Urinary bladder (tissue), 4 donors: ENCODE results near the gene TUBGCP6. TPM values are rescaled to one million over a fixed set of nuclear protein-coding genes. Genes with fewer than 3 reads are reported as not detected.

Experiments used
- DNase-seq: peaks from one replicate; pipeline ENCODE4 v3.0.0-alpha.2; 2015; ENCODE audit errors: extremely low spot score
- H3K27ac ChIP-seq: one replicate; pipeline ENCODE4 v1.5.1; 2013; ENCODE audit warnings: low read depth, mild to moderate bottlenecking, moderate library complexity
- H3K36me3 ChIP-seq: one replicate; pipeline ENCODE4 v1.6.1; 2013; ENCODE audit warnings: mild to moderate bottlenecking, moderate library complexity; ENCODE audit not compliant: insufficient read depth
- H3K4me1 ChIP-seq: one replicate; pipeline ENCODE4 v1.6.1; 2013; ENCODE audit warnings: mild to moderate bottlenecking, moderate library complexity; ENCODE audit not compliant: insufficient read depth
- H3K4me3 ChIP-seq: one replicate; pipeline ENCODE4 v1.5.1; 2013; ENCODE audit warnings: low read depth, low read length
- WGBS: extraction: QIAGEN DNeasy Blood & Tissue Kit; methylation state at CpG from one replicate; pipeline ENCODE4 v1.1.7; 2013; 5-methylcytosine and 5-hydroxymethylcytosine counted together
- polyA plus RNA-seq: library from polyadenylated mRNA; stranded (reverse); fragments of 200-250 nt; gene quantifications from one replicate; pipeline ENCODE4 v1.2.3, GENCODE V29; 2013
- total RNA-seq: library from RNA; depleted of rRNA; stranded (reverse); fragments of >200 nt; gene quantifications from one replicate; pipeline ENCODE4 v1.2.3, GENCODE V29; 2014
- donor health status: healthy with polysubstance abuse.
- donor health status: healthy.

TUBGCP6 gene
- total and polyA plus RNA-seq, 2 donors: 23.1 to 31.5 TPM

GRCh38 chr22:50197000-50197800, 47.6 kb downstream of the TUBGCP6 start:
- Histone ChIP-seq H3K4me3 (no peak overlapping the region), H3K27ac (no peak overlapping the region), H3K36me3 (peaks cover 10% of the 10 kb centered on the region), H3K4me1 (no peaks in the 10 kb centered on the region)
- DNase-seq: no peak
- 84% methylated on average over 23 of the region's 23 CpGs for WGBS

GRCh38 chr22:50196256-50196655, 48.6 kb downstream of the TUBGCP6 start:
- no peak overlapping the region for H3K27ac ChIP-seq
- no peaks in the 10 kb centered on the region for H3K4me1 ChIP-seq
- no peak for DNase-seq
- H3K36me3 ChIP-seq: peaks cover 10% of the 10 kb centered on the region
- H3K4me3 ChIP-seq: no peak overlapping the region
- 87% methylated on average over 18 of the region's 18 CpGs for WGBS

GRCh38 chr22:50194037-50194805, 50.6 kb downstream of the TUBGCP6 start:
- peaks cover 10% of the 10 kb centered on the region for H3K36me3 ChIP-seq
- 94% methylated on average over 44 of the region's 44 CpGs for WGBS

GRCh38 chr22:50193621-50194020, 51.2 kb downstream of the TUBGCP6 start:
- Histone ChIP-seq H3K4me3 (no peak overlapping the region), H3K36me3 (peaks cover 10% of the 10 kb centered on the region), H3K27ac (no peak overlapping the region), H3K4me1 (peaks cover 7% of the 10 kb centered on the region)
- 86% methylated on average over 8 of the region's 8 CpGs for WGBS
- no peak for DNase-seq

More at GRCh38 chr22:50194037-50194805, 50.6 kb downstream of the TUBGCP6 start:
- Histone ChIP-seq H3K27ac (no peak overlapping the region), H3K4me3 (no peak overlapping the region), H3K4me1 (peaks cover 6% of the 10 kb centered on the region)
- no peak for DNase-seq

- Histone ChIP-seq H3K4me3 (no peak overlapping the region), H3K27ac (peak overlapping the region; percentile 43), H3K4me1 (peaks cover 7% of the 10 kb centered on the region), H3K36me3 (peaks cover 3% of the 10 kb centered on the region)
- DNase-seq: no peak
- WGBS: 83% methylated on average over 25 of the region's 25 CpGs
These were observed 52.2 kb downstream of the TUBGCP6 start for GRCh38 chr22:50192436-50193204.

- Histone ChIP-seq H3K27ac (peak overlapping the region; percentile 84), H3K4me1 (peaks cover 7% of the 10 kb centered on the region), H3K4me3 (peak overlapping the region; percentile 30), H3K36me3 (peaks cover 3% of the 10 kb centered on the region)
- DNase-seq: no peak
- 52% methylated on average over 18 of the region's 18 CpGs for WGBS
These were observed 53.7 kb downstream of the TUBGCP6 start for GRCh38 chr22:50190941-50191741.

DNA sequence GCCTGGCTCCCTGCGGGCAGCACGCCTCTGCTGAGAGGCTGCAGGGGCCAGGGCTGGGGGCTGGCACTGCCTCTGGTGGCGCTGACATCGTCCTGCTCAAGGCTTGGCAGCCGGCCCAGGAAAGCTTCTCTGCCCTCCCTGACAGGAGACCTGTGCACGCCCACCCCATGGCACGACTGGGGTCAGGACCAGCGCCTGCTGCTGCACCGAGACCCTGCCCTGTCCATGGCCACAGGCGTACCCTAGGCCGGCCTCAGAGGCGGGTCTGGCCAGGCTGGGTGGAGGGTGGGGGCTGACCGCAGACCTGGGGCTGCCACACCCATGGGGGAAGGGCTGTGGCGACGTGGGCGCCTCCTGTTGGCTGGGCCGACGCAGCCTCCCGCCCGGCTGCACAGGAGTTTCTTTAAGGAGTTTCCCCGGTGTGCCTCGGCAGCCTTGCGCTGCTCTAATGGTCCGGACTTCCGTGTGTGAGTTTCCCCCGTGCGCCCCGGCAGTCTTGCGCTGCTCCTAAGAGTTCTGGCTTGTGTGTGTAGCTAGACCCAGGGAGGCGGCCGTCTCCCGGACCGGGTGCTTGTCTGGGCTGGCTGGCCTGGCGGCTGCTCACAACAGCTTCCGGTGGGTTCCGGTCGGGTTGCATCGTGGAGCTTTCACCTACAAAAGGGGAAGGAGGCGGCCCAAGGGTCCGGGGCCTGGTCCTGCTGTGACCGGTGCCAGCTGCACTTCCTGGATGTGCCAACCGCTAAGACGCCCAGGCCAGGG, 54.5 kb downstream of the TUBGCP6 start:
- Histone ChIP-seq H3K4me3 (peak overlapping the region; percentile 30), H3K27ac (peak overlapping the region; percentile 84), H3K4me1 (peaks cover 7% of the 10 kb centered on the region), H3K36me3 (no peaks in the 10 kb centered on the region)
- WGBS: 7% methylated on average over 43 of the region's 43 CpGs
- peak; percentile 48 for DNase-seq

DNA sequence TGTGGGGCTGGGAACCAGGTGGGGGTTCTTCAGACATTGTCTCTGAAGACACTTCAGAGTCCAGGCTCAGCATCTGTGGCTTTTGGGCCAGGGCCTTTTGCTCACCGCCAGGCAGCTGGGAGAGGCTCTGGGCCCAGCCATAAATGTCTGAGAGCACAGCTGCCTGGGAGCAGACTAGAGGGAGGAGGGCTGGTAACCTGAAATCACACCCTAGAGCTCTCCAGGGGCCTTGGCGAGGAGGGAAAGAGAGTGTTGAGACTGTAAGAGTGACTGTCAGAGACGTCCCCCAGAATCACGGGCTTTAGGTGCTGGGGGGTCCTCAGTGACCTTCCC, 55.0 kb downstream of the TUBGCP6 start:
- Histone ChIP-seq H3K4me1 (peaks cover 7% of the 10 kb centered on the region), H3K27ac (peak overlapping the region; percentile 77), H3K4me3 (no peak overlapping the region), H3K36me3 (no peaks in the 10 kb centered on the region)
- no peak for DNase-seq
- 16% methylated on average over 4 of the region's 4 CpGs for WGBS

DNA sequence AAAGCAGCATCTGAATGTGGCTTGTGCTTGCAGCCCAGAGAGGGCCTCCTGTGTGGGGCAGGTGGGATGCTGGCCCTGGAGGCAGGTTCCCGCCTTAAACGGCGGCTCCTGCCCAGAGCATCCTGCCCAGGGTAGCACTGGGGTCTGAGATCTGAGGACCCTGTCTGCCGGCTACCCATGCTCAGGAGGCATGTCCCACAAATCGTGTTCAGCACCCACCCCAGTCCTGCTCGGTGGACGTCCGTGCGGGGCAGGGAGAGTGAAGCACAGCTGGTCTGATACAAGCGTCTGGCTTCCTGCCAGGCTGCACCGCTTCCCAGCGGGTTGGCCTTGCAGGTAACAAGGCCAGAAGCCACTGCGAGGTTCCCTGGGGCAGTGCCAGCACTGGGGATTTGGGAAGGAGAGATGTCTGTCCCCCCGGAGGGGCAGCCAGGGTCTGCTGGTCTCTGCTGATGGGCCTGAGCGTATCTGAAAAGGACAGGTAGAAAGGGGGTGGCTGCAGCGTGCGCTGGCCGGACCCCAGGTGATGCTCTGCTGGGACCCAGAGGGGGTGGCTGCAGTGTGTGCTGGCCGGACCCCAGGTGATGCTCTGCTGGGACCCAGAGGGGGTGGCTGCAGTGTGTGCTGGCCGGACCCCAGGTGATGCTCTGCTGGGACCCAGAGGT, 55.5 kb downstream of the TUBGCP6 start:
- no peak for DNase-seq
- Histone ChIP-seq H3K4me3 (no peak overlapping the region), H3K27ac (peak overlapping the region; percentile 30), H3K4me1 (peaks cover 7% of the 10 kb centered on the region), H3K36me3 (no peaks in the 10 kb centered on the region)
- 59% methylated on average over 20 of the region's 20 CpGs for WGBS

DNA sequence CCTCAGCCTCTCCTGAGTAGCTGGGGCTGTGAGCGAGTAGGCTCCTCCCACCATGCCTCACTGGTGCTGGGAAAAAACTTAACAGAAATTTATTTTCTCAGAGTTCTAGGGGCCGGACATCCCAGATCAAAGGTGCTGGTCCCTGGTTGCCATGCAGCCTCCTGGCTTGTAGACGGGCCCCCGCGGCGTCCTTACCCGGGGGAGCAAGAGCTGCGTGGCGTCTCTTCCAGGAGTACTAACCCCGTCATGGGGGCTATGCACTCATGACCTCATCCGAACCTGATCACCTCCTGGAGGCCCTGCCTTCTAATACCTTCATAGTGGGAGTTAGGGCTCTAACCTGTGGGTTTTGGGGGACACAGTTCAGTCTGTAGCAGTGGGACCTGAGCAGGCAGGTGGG, 56.5 kb downstream of the TUBGCP6 start:
- 97% methylated on average over 11 of the region's 11 CpGs for WGBS
- DNase-seq: no peak
- H3K27ac ChIP-seq: no peak overlapping the region
- no peak overlapping the region for H3K4me3 ChIP-seq
- H3K36me3 ChIP-seq: no peaks in the 10 kb centered on the region
- peaks cover 7% of the 10 kb centered on the region for H3K4me1 ChIP-seq

DNA sequence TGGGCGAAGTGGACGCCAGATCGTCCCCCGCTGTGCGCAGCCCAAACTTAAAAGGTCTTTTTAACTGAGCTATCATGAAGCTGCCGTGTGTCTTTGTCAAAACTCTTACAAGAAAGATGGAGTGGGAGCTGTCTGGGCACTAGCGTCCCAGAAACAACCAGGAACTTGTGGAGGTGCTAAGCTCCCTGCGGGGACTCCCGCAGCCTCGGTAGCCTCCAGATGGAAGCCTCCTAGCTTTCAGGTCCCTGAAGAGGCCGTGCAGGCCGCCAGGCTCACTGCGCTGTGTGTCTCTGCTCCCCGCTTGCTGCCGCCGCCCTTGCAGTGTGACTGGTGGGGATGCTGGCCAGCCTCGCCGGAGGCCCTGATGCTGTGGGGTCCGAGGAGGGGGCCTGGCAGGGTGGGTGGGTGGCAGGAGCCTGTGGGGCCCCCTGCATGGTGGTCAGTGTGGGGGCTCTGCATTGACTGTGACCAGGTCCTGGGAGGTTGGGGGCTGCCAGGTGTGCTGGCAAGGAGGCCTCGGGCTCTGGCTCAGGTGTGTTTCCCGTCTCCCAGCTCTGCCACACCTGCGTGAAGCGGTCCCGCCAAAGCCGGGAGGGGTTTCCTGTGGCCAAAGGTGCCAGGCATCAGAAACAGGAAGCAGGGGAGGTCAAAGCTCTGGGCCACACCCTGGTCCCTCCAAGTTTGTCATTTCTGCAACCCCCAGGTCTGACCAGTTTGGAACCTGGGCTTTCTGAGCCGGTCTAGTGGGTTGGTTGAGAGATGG, 57.9 kb downstream of the TUBGCP6 start:
- Histone ChIP-seq H3K4me3 (peak overlapping the region; percentile 79), H3K36me3 (no peaks in the 10 kb centered on the region), H3K27ac (peak overlapping the region; percentile 51), H3K4me1 (peaks cover 7% of the 10 kb centered on the region)
- 45% methylated on average over 26 of the region's 26 CpGs for WGBS
- no peak for DNase-seq
